Measurements from ENCODE around the gene ARHGEF9. TPM values are rescaled to one million over a fixed set of nuclear protein-coding genes. Genes with fewer than 3 reads are reported as not detected.

ARHGEF9 gene
- total RNA-seq, 1 donor from 2014 or later, result 7.4 TPM

- FAIRE-seq, result no peak
- no peak for TF ChIP-seq CTCF (IDR thresholded peaks at IDR 0.05; ENCODE audit: insufficient read depth, low read length, severe bottlenecking)
- H3K27me3 ChIP-seq (ENCODE audit: control insufficient read depth, insufficient read depth, low read length), result no peaks in the 10 kb centered on the region
- H3K36me3 ChIP-seq (ENCODE audit: control insufficient read depth, insufficient read depth, low read length), result no peaks in the 10 kb centered on the region
- no peak overlapping the region for H3K4me3 ChIP-seq (ENCODE audit: low read depth, low read length)
- DNase-seq (ENCODE audit: low read depth), result no peak
These were observed 47.7 kb downstream of the ARHGEF9 start for GRCh38 chrX:63737131-63737921.

DNA sequence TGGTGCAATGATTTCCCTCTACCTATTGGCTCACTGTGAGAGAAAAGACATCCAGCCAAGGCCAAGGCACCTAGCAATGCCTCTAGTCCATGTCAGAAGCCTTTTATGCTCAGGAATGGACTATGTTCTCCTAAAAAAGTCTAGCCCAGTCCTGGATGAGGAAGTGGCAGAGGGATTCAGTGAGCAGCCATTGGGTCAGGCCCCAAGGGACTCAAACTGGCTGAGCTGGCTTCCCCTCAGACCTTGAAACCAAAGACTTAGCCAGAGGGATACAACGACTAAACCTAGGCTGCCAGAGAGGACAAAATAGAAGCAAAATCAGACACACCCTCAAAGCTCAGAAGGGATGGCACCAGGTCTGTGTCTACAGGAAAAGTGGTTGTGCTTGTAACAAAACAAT is 49.1 kb downstream of the ARHGEF9 start:
- no peak for DNase-seq (ENCODE audit: low read depth)
- Histone ChIP-seq H3K36me3 (ENCODE audit: control insufficient read depth, insufficient read depth, low read length) (no peaks in the 10 kb centered on the region), H3K4me3 (ENCODE audit: low read depth, low read length) (no peak overlapping the region), H3K27me3 (ENCODE audit: control insufficient read depth, insufficient read depth, low read length) (no peaks in the 10 kb centered on the region)
- TF ChIP-seq CTCF (IDR thresholded peaks at IDR 0.05; ENCODE audit: insufficient read depth, low read length, severe bottlenecking), result no peak
- FAIRE-seq, result no peak

DNA sequence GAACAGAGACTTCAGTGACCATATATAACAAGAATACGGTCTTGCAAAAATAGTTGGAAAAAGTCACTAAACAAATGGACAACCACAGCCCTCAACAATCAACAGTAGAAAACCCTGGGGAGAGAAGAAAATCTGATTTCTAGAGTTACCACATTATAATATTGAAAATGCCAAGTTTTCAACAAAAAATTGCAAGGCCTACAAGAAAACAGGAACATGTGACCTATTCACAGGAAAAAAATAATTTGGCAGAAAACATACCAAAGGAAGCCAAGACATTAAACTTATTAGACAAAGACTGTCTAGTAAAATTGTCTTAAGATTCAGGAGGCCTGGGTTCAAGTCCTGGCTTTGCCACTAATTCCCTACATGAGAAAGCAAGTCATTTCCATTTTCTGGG is 64.7 kb downstream of the ARHGEF9 start:
- FAIRE-seq (no peak), DNase-seq (ENCODE audit: low read depth) (no peak)
- TF ChIP-seq CTCF (IDR thresholded peaks at IDR 0.05; ENCODE audit: insufficient read depth, low read length, severe bottlenecking), result no peak
- Histone ChIP-seq H3K27me3 (ENCODE audit: control insufficient read depth, insufficient read depth, low read length) (no peaks in the 10 kb centered on the region), H3K36me3 (ENCODE audit: control insufficient read depth, insufficient read depth, low read length) (no peaks in the 10 kb centered on the region), H3K4me3 (ENCODE audit: low read depth, low read length) (no peak overlapping the region)

DNA sequence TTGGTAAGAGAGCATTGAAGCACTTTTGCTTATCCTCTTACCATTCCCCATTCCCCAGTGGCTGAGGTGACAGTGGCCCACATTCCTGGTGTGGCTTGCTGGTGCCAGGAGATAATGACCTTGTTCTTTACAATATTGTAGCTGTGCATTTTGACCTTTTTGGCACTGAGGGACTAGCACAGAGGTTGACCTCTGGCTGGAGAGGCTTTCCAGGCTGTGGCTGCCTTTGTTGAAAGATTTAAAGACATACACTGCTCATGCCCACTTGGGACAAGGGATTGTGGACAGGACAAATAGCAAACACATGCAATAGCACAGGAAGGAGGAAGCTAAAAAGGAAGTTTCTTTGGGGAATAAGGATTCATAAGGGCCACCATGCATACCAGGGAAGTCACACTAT is 65.4 kb downstream of the ARHGEF9 start:
- FAIRE-seq, result no peak

GRCh38 chrX:63718010-63718694 is 66.9 kb downstream of the ARHGEF9 start:
- no peaks in the 10 kb centered on the region for H3K27me3 ChIP-seq (ENCODE audit: control insufficient read depth, insufficient read depth, low read length)
- FAIRE-seq, result no peak
- no peak for TF ChIP-seq CTCF (IDR thresholded peaks at IDR 0.05; ENCODE audit: insufficient read depth, low read length, severe bottlenecking)
- no peak for DNase-seq (ENCODE audit: low read depth)
- no peaks in the 10 kb centered on the region for H3K36me3 ChIP-seq (ENCODE audit: control insufficient read depth, insufficient read depth, low read length)
- H3K4me3 ChIP-seq (ENCODE audit: low read depth, low read length), result no peak overlapping the region

More for the DNA sequence above, 65.4 kb downstream of the ARHGEF9 start:
- Histone ChIP-seq H3K27me3 (ENCODE audit: control insufficient read depth, insufficient read depth, low read length) (no peaks in the 10 kb centered on the region), H3K36me3 (ENCODE audit: control insufficient read depth, insufficient read depth, low read length) (no peaks in the 10 kb centered on the region), H3K4me3 (ENCODE audit: low read depth, low read length) (no peak overlapping the region)
- TF ChIP-seq CTCF (IDR thresholded peaks at IDR 0.05; ENCODE audit: insufficient read depth, low read length, severe bottlenecking), result no peak
- DNase-seq (ENCODE audit: low read depth), result no peak
